ENCODE data around the gene ARHGAP36.

DNA sequence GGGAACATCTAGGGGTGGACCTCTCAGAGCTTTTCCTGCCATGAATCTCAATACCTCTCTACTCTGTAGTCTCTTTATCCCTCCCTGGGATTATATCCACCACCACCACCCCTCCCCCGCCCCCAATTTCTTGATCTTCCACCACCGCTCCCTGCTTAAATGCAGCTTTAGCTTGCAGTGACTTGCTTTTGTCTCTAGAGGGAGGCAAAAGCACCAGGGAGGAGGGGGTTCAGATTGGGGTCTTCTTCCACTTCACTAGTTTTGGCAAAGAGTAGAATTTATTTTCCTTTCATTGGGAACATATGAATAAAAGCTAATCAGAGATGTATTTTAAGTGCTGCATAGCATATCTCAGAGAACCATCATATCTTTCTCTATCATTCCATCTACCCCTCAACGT lies 5.5 kb downstream of the ARHGAP36 start:
- TF ChIP-seq, protein P1, sequence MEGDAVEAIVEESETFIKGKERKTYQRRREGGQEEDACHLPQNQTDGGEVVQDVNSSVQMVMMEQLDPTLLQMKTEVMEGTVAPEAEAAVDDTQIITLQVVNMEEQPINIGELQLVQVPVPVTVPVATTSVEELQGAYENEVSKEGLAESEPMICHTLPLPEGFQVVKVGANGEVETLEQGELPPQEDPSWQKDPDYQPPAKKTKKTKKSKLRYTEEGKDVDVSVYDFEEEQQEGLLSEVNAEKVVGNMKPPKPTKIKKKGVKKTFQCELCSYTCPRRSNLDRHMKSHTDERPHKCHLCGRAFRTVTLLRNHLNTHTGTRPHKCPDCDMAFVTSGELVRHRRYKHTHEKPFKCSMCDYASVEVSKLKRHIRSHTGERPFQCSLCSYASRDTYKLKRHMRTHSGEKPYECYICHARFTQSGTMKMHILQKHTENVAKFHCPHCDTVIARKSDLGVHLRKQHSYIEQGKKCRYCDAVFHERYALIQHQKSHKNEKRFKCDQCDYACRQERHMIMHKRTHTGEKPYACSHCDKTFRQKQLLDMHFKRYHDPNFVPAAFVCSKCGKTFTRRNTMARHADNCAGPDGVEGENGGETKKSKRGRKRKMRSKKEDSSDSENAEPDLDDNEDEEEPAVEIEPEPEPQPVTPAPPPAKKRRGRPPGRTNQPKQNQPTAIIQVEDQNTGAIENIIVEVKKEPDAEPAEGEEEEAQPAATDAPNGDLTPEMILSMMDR (conservative IDR thresholded peaks at IDR 0.05; ENCODE audit: low read length): peak; percentile 43; the same call in 1 of the 2 replicates
- TF ChIP-seq EZH2phosphoT487 (IDR thresholded peaks at IDR 0.05; ENCODE audit: borderline replicate concordance, low read depth, low read length): no peak

All from OCI-LY7 (cell line).